Small intestine (tissue), 7 donors: Measurements from ENCODE around the gene MOB3B. TPM values are rescaled to one million over a fixed set of nuclear protein-coding genes. Genes with fewer than 3 reads are reported as not detected.
A peak's percentile ranks its signal among the peaks of the same experiment; 100 is the strongest.

Experiments
- DNase-seq, 2 donors: peaks; one replicate each; pipeline versions ENCODE4 v3.0.0 to v3.0.0-alpha.2; 2013
- FAIRE-seq: peaks from 2 replicates; lab custom pipeline; 2012; peaks lifted over from hg19 to GRCh38; lab: Jason Lieb, UNC
- H3K27ac ChIP-seq, 3 donors: one replicate each; pipeline ENCODE4 v1.5.1; 2013; ENCODE audit warnings: low read length in 2 of 3, mild to moderate bottlenecking in 2 of 3, control low read depth in 1 of 3, inconsistent platforms in 1 of 3, low read depth in 1 of 3, moderate library complexity in 1 of 3
- H3K27me3 ChIP-seq, 3 donors: one replicate each; pipeline ENCODE4 v1.6.1; 2013; ENCODE audit warnings: low read length in 3 of 3, inconsistent platforms in 1 of 3; ENCODE audit not compliant: control insufficient read depth in 3 of 3, insufficient read depth in 3 of 3
- H3K36me3 ChIP-seq, 3 donors: one replicate each; pipeline ENCODE4 v1.6.1; 2013; ENCODE audit warnings: low read length in 3 of 3, inconsistent platforms in 1 of 3, low read depth in 1 of 3, mild to moderate bottlenecking in 1 of 3, moderate library complexity in 1 of 3; ENCODE audit not compliant: control insufficient read depth in 3 of 3, insufficient read depth in 2 of 3
- H3K4me1 ChIP-seq, 3 donors: one replicate each; pipeline ENCODE4 v1.6.1; 2013; ENCODE audit warnings: low read length in 2 of 3, inconsistent platforms in 1 of 3, low read depth in 1 of 3, mild to moderate bottlenecking in 1 of 3, moderate library complexity in 1 of 3; ENCODE audit not compliant: control insufficient read depth in 3 of 3, insufficient read depth in 2 of 3
- H3K4me3 ChIP-seq, 3 donors: one replicate each; pipeline ENCODE4 v1.5.1; 2013; ENCODE audit warnings: low read length in 3 of 3, control low read depth in 1 of 3, inconsistent platforms in 1 of 3, low read depth in 1 of 3, mild to moderate bottlenecking in 1 of 3, moderate library complexity in 1 of 3
- H3K9me3 ChIP-seq, 2 donors: one replicate each; pipeline ENCODE4 v1.6.1; 2013; ENCODE audit warnings: low read depth in 1 of 2, low read length in 1 of 2; ENCODE audit not compliant: control insufficient read depth in 2 of 2, insufficient read depth in 1 of 2
- WGBS, 3 donors: extraction: QIAGEN DNeasy Blood & Tissue Kit; methylation state at CpG; one replicate each; pipeline ENCODE4 v1.1.7; 2013; 5-methylcytosine and 5-hydroxymethylcytosine counted together
- polyA plus RNA-seq, 4 donors: library from polyadenylated mRNA; stranded (reverse) in 3 of 4; unstranded in 1 of 4; fragments of 200-250 nt in 3 of 4; fragments of 120-200 nt in 1 of 4; gene quantifications; one replicate each; pipeline versions ENCODE4 v1.2.1 to v1.2.3, GENCODE V29; 2013
- donor health status: healthy with polysubstance abuse.
- donor health status: control.
- donor health status: control.
- donor health status: Bipolar disorder and iron deficiency.
- donor health status: healthy.

MOB3B gene
- polyA plus RNA-seq, 4 donors, result 16.9 to 34.9 (median 19.7) TPM

DNA sequence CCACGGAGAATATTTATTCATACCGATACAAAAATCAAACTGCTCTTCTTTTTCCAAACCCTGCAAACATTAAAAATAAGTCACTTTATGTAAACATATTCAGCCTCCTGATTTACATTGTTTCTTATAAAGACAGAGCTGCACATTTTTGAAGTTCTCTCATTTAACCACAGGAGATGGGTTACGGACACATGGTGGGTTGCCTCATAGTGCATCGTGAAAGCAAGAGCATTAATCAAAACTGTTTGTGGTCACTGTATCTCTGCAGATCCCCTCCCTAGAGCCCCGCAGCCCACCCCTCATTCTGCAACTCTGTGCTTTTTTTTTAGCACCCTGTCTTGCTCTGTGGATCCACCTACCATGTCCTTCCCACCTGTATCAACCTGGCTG is 189.3 kb downstream of the MOB3B start:
- Histone ChIP-seq H3K27me3 (no peaks in the 10 kb centered on the region), H3K9me3 (peaks cover 0 to 4% of the 10 kb centered on the region in 2 donors), H3K4me3 (no peak overlapping the region), H3K36me3 (peaks cover 0 to 37% (median 0%) of the 10 kb centered on the region in 3 donors), H3K4me1 (peaks cover 0 to 23% (median 19%) of the 10 kb centered on the region in 3 donors), H3K27ac (no peak overlapping the region)
- WGBS, 3 donors, result 65 to 83% (median 79%) methylated on average over 5 of the region's 5 CpGs
- DNase-seq, result no peak
- FAIRE-seq, result no peak

GRCh38 chr9:27339661-27340284 is 189.8 kb downstream of the MOB3B start:
- WGBS, 3 donors, result 66 to 74% (median 72%) methylated on average over 11 of the region's 11 CpGs
- peaks cover 0 to 4% of the 10 kb centered on the region in 2 donors for H3K9me3 ChIP-seq
- no peak overlapping the region for H3K4me3 ChIP-seq
- DNase-seq, result no peak
- FAIRE-seq, result no peak
- no peaks in the 10 kb centered on the region for H3K27me3 ChIP-seq
- peak overlapping the region in 2 of 3 donors; percentile 39 to 55 for H3K27ac ChIP-seq
- H3K36me3 ChIP-seq, result peaks cover 0 to 39% (median 0%) of the 10 kb centered on the region in 3 donors
- H3K4me1 ChIP-seq, result peaks cover 0 to 23% (median 19%) of the 10 kb centered on the region in 3 donors

- H3K9me3 ChIP-seq, result peaks cover 0 to 4% of the 10 kb centered on the region in 2 donors
- H3K27me3 ChIP-seq, result no peaks in the 10 kb centered on the region
- FAIRE-seq (no peak), DNase-seq (no peak)
- no peak overlapping the region for H3K4me3 ChIP-seq
- peaks cover 0 to 25% (median 19%) of the 10 kb centered on the region in 3 donors for H3K4me1 ChIP-seq
- H3K27ac ChIP-seq, result peak overlapping the region in 2 of 3 donors; percentile 15 to 56
- peaks cover 0 to 38% (median 0%) of the 10 kb centered on the region in 3 donors for H3K36me3 ChIP-seq
- 48 to 72% (median 55%) methylated on average over 9 of the region's 9 CpGs for WGBS, 3 donors
Measured at GRCh38 chr9:27338527-27338903, 191.1 kb downstream of the MOB3B start.

- peaks cover 0 to 38% (median 0%) of the 10 kb centered on the region in 3 donors for H3K36me3 ChIP-seq
- peak; percentile 58 to 66 for DNase-seq
- H3K4me1 ChIP-seq, result peaks cover 0 to 29% (median 19%) of the 10 kb centered on the region in 3 donors
- H3K9me3 ChIP-seq, result peaks cover 0 to 4% of the 10 kb centered on the region in 2 donors
- FAIRE-seq, result no peak
- 9 to 47% (median 27%) methylated on average over 5 of the region's 5 CpGs for WGBS, 3 donors
- H3K4me3 ChIP-seq, result no peak overlapping the region
- peak overlapping the region in 2 of 3 donors; percentile 15 to 56 for H3K27ac ChIP-seq
- no peaks in the 10 kb centered on the region for H3K27me3 ChIP-seq
Measured at GRCh38 chr9:27337833-27338526, 191.6 kb downstream of the MOB3B start.

GRCh38 chr9:27337236-27337635 is 192.4 kb downstream of the MOB3B start:
- 82 to 97% (median 89%) methylated on average over 3 of the region's 3 CpGs for WGBS, 3 donors
- Histone ChIP-seq H3K36me3 (peaks cover 0 to 38% (median 0%) of the 10 kb centered on the region in 3 donors), H3K27ac (peak overlapping the region in 1 of 3 donors; percentile 15), H3K27me3 (no peaks in the 10 kb centered on the region), H3K4me3 (no peak overlapping the region), H3K9me3 (peaks cover 0 to 2% of the 10 kb centered on the region in 2 donors), H3K4me1 (peaks cover 0 to 29% (median 19%) of the 10 kb centered on the region in 3 donors)
- no peak for FAIRE-seq
- no peak for DNase-seq

- Histone ChIP-seq H3K36me3 (peaks cover 0 to 41% (median 0%) of the 10 kb centered on the region in 3 donors), H3K4me3 (no peak overlapping the region), H3K4me1 (peaks cover 0 to 26% (median 19%) of the 10 kb centered on the region in 3 donors), H3K27me3 (no peaks in the 10 kb centered on the region), H3K27ac (no peak overlapping the region), H3K9me3 (no peaks in the 10 kb centered on the region)
- no peak for DNase-seq
- FAIRE-seq, result no peak
- WGBS, 3 donors, result 93 to 98% (median 94%) methylated on average over 10 of the region's 10 CpGs
Measured at GRCh38 chr9:27336829-27337228, 192.8 kb downstream of the MOB3B start.

DNA sequence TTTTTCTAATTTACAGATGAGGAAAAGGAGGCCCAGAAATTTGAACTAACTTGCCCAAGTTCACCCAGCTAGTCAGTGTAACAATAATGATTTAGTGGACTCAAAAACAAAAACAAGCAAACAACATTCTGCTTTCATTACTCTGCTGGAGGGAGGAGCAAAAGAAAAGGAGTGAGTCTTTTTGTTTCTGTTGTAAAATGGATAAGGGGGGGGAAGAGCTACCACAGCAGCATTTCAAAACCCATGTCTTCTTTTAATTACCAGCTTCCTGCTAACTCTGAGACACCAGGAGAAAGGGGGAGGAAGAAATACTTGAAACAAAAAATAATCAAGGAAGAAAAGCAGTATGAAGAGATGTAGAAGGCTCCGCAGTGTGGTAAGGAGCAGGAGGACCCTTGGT is 193.5 kb downstream of the MOB3B start:
- Histone ChIP-seq H3K4me3 (no peak overlapping the region), H3K27me3 (no peaks in the 10 kb centered on the region), H3K4me1 (peaks cover 0 to 26% (median 19%) of the 10 kb centered on the region in 3 donors), H3K9me3 (no peaks in the 10 kb centered on the region), H3K36me3 (peaks cover 0 to 45% (median 0%) of the 10 kb centered on the region in 3 donors), H3K27ac (no peak overlapping the region)
- FAIRE-seq (no peak), DNase-seq (no peak)
- 92 to 95% (median 94%) methylated on average over 1 of the region's 1 CpG for WGBS, 3 donors

GRCh38 chr9:27335075-27335474 is 194.5 kb downstream of the MOB3B start:
- Histone ChIP-seq H3K27ac (no peak overlapping the region), H3K36me3 (peaks cover 0 to 45% (median 3%) of the 10 kb centered on the region in 3 donors), H3K4me3 (no peak overlapping the region), H3K9me3 (no peaks in the 10 kb centered on the region), H3K27me3 (no peaks in the 10 kb centered on the region), H3K4me1 (peaks cover 0 to 26% (median 19%) of the 10 kb centered on the region in 3 donors)
- no peak for FAIRE-seq
- DNase-seq, result no peak
- WGBS, 3 donors, result 85 to 93% (median 88%) methylated on average over 6 of the region's 6 CpGs
